Endothelial cell of umbilical vein (primary cell): Measurements from ENCODE around the gene KIAA1958. TPM values are rescaled to one million over a fixed set of nuclear protein-coding genes. Genes with fewer than 3 reads are reported as not detected.

Source experiments
- BruUV-seq: library from RNA; stranded (reverse); fragments of 400-500 nt; replicated peaks from 2 replicates; lab custom pipeline; 2021; lab: Mats Ljungman, UMichigan
- CTCF ChIA-PET: fragments of 300-600, 350-600 bp; sonication (Branson Sonifier 250); formaldehyde crosslinking; loops from one replicate; lab custom pipeline; 2021; ENCODE audit warnings: antibody characterized with exemption, inconsistent platforms; lab: Charles Lee
- POLR2A ChIA-PET: fragments of 300-600, 350-600 bp; sonication (Branson Sonifier 250); formaldehyde crosslinking; loops from one replicate; lab custom pipeline; 2021; ENCODE audit warnings: antibody characterized with exemption, inconsistent platforms; lab: Charles Lee
- DNase-seq: peaks from one replicate; pipeline ENCODE4 v3.0.0-alpha.2; 2011; ENCODE audit warnings: low read depth, low spot score
- FAIRE-seq: peaks from 2 replicates; lab custom pipeline; 2011; peaks lifted over from hg19 to GRCh38; lab: Jason Lieb, UNC
- H2AFZ ChIP-seq: 2 replicates; pipeline ENCODE4 v1.6.0; 2012; ENCODE audit warnings: low read depth, low read length, control low read depth, inconsistent platforms
- H3K27ac ChIP-seq: 2 replicates; pipeline ENCODE4 v1.5.1; 2011; ENCODE audit warnings: low read depth, mild to moderate bottlenecking, control low read depth, low read length, moderate library complexity; ENCODE audit not compliant: insufficient read depth
- H3K27me3 ChIP-seq, 2 experiments: 2 replicates each; pipeline versions ENCODE4 v1.6.0 to v1.6.1; 2011; ENCODE audit warnings: low read length in 2 of 2, mixed read lengths in 1 of 2; ENCODE audit not compliant: control insufficient read depth in 2 of 2, insufficient read depth in 2 of 2
- H3K36me3 ChIP-seq, 2 experiments: 2 replicates in 1 of 2; 3 replicates in 1 of 2; pipeline ENCODE4 v1.5.1; 2011; ENCODE audit warnings: low read length in 2 of 2, mild to moderate bottlenecking in 1 of 2, moderate library complexity in 1 of 2; ENCODE audit not compliant: control insufficient read depth in 2 of 2, insufficient read depth in 2 of 2; ENCODE audit errors: extremely low read depth in 1 of 2
- H3K4me1 ChIP-seq: 3 replicates; pipeline ENCODE4 v1.5.1; 2011; ENCODE audit warnings: mild to moderate bottlenecking, low read length; ENCODE audit not compliant: control insufficient read depth, insufficient read depth; ENCODE audit errors: extremely low read depth
- H3K4me2 ChIP-seq: 2 replicates; pipeline ENCODE4 v1.6.1; 2011; ENCODE audit warnings: low read length, control low read depth, mixed read lengths; ENCODE audit not compliant: insufficient read depth
- H3K4me3 ChIP-seq, 3 experiments: fragments of 200-600 bp in 1 of 3; sonication (generic), shearing (Covaris generic) in 1 of 3; replicated peaks in 1 of 3; 2 replicates each; pipeline ENCODE4 v1.5.1; 2011 to 2016; ENCODE audit warnings: control low read depth in 3 of 3, low read length in 3 of 3, mild to moderate bottlenecking in 2 of 3, inconsistent platforms in 1 of 3, low read depth in 1 of 3, moderate library complexity in 1 of 3; ENCODE audit not compliant: insufficient read depth in 1 of 3
- H3K79me2 ChIP-seq: 2 replicates; pipeline ENCODE4 v1.6.0; 2012; ENCODE audit warnings: low read length, inconsistent platforms; ENCODE audit not compliant: control insufficient read depth, insufficient read depth
- H3K9ac ChIP-seq: replicated peaks from 2 replicates; pipeline ENCODE3; 2011; ENCODE audit warnings: low read length, control low read depth; ENCODE audit not compliant: insufficient read depth; ENCODE audit errors: extremely low read depth
- H3K9me1 ChIP-seq: replicated peaks from 3 replicates; pipeline ENCODE4 v1.6.0; 2011; ENCODE audit warnings: mild to moderate bottlenecking, low read length; ENCODE audit not compliant: control insufficient read depth, insufficient read depth; ENCODE audit errors: extremely low read depth
- H3K9me3 ChIP-seq: replicated peaks from 2 replicates; pipeline ENCODE4 v1.5.1; 2012; ENCODE audit warnings: low read length, inconsistent platforms; ENCODE audit not compliant: control insufficient read depth, insufficient read depth
- H4K20me1 ChIP-seq: replicated peaks from 2 replicates; pipeline ENCODE3; 2011; ENCODE audit warnings: mild to moderate bottlenecking, low read length; ENCODE audit not compliant: control insufficient read depth, insufficient read depth; ENCODE audit errors: extremely low read depth
- CTCF ChIP-seq, 2 donors: IDR thresholded peaks; 1 replicate in 1 of 2; 2 replicates in 1 of 2; pipeline ENCODE4 v1.5.1; 2011; ENCODE audit warnings: low read length in 2 of 2, mild to moderate bottlenecking in 2 of 2, moderate library complexity in 2 of 2, control low read depth in 1 of 2, inconsistent platforms in 1 of 2, low read depth in 1 of 2; ENCODE audit not compliant: insufficient read depth in 1 of 2; ENCODE audit errors: extremely low read depth in 1 of 2
- EZH2 ChIP-seq: IDR thresholded peaks from 2 replicates; pipeline ENCODE4 v1.6.1; 2012; ENCODE audit warnings: borderline replicate concordance, low read depth, mild to moderate bottlenecking, moderate library complexity, low read length, inconsistent platforms; ENCODE audit not compliant: severe bottlenecking
- FOS ChIP-seq: IDR thresholded peaks from 2 replicates; pipeline ENCODE4 v1.6.1; 2011; ENCODE audit warnings: mild to moderate bottlenecking, low read length, moderate library complexity, borderline replicate concordance; ENCODE audit not compliant: insufficient read depth
- GATA2 ChIP-seq: IDR thresholded peaks from 2 replicates; pipeline ENCODE4 v1.7.0; 2011; ENCODE audit warnings: low read depth, mild to moderate bottlenecking, moderate library complexity, mixed read lengths, low read length; ENCODE audit not compliant: insufficient read length, insufficient read depth
- JUN ChIP-seq: IDR thresholded peaks from 2 replicates; pipeline ENCODE4 v1.6.1; 2011; ENCODE audit warnings: borderline replicate concordance, low read depth; ENCODE audit not compliant: insufficient read length, insufficient read depth
- MAX ChIP-seq: IDR thresholded peaks from 2 replicates; pipeline ENCODE4 v1.6.1; 2011; ENCODE audit not compliant: insufficient read depth, insufficient read length
- MYC ChIP-seq: IDR thresholded peaks from one replicate; pipeline ENCODE4 v1.6.1; 2011; ENCODE audit warnings: mild to moderate bottlenecking, low read depth, low read length
- POLR2A ChIP-seq: IDR thresholded peaks from 2 replicates; pipeline ENCODE4 v1.6.1; 2012; ENCODE audit warnings: low read depth, mild to moderate bottlenecking, control low read depth, low read length
- POLR2AphosphoS5 ChIP-seq: IDR thresholded peaks from 2 replicates; pipeline ENCODE4 v1.6.1; 2012; ENCODE audit warnings: low read depth, mild to moderate bottlenecking, control low read depth, low read length, moderate library complexity; ENCODE audit not compliant: insufficient read depth
- dilution Hi-C: fragments of 300-500 bp; cut with MboI; formaldehyde crosslinking; loops from one replicate; pipeline ENCODE4 v1.15.0; 2019; ENCODE audit warnings: low sequenced_read_pairs; ENCODE audit not compliant: extremely low pct_ligation_motif_present
- intact Hi-C: fragments of 100-400 bp; cut with micrococcal nuclease; formaldehyde crosslinking; loops from one replicate; pipeline ENCODE4 v1.10.0; 2022
- polyA plus RNA-seq, 4 experiments: library from polyadenylated mRNA; depleted of rRNA in 3 of 4; stranded (reverse) in 3 of 4; unstranded in 1 of 4; fragments of >200 nt; gene quantifications; 2 replicates each; pipeline versions ENCODE4 v1.2.1 to v1.2.3, GENCODE V29; 2011 to 2012; ENCODE audit warnings: missing spikeins in 1 of 4
- total RNA-seq: library from RNA; stranded (reverse); gene quantifications from 2 replicates; pipeline ENCODE4 v1.2.3, GENCODE V29; 2021

The KIAA1958 gene
- total and polyA plus RNA-seq, 2 donors (not counting 3 experiments of a cell fraction or from before 2014, with no cell fraction given): 1.7 to 5.0 TPM

- no peaks in the 10 kb centered on the region for H3K36me3 ChIP-seq
- intact Hi-C loops (no loop called here), dilution Hi-C loops (no loop called here)
- no TSS peak for BruUV-seq
- H2AFZ ChIP-seq: no peak overlapping the region
- CTCF ChIA-PET: no interaction called here
- no peak overlapping the region for H3K4me2 ChIP-seq
- H3K27me3 ChIP-seq: no peaks in the 10 kb centered on the region
- H4K20me1 ChIP-seq: no peaks in the 10 kb centered on the region
- no peak overlapping the region for H3K4me3 ChIP-seq
- H3K27ac ChIP-seq: no peak overlapping the region
- H3K79me2 ChIP-seq: no peaks in the 10 kb centered on the region
- H3K9me1 ChIP-seq: no peaks in the 10 kb centered on the region
- DNase-seq: no peak
- TF ChIP-seq JUN (no peak), MAX (no peak), CTCF (IDR thresholded peaks at IDR 0.05; ENCODE audit: extremely low read depth in 1 of 2, insufficient read depth in 1 of 2, low read depth in 1 of 2, low read length in 2 of 2) (no peak), EZH2 (no peak), POLR2AphosphoS5 (no peak), MYC (no peak), FOS (no peak), GATA2 (no peak), POLR2A (no peak)
- no peak for FAIRE-seq
- no peaks in the 10 kb centered on the region for H3K9me3 ChIP-seq
- no peak overlapping the region for H3K9ac ChIP-seq
- POLR2A ChIA-PET: interaction anchor here (0.6 kb wide), 1 partner anchor 63 kb away, joined by 5 read pairs; no protein-coding TSS in a partner anchor
- H3K4me1 ChIP-seq: no peaks in the 10 kb centered on the region
These were observed 61.4 kb downstream of the KIAA1958 start for GRCh38 chr9:112548051-112548440.
